Testis (tissue), 2 donors: ENCODE results near the gene EDA.

Experiments used
- POLR2A ChIP-seq: fragments of 450-650 bp; IDR thresholded peaks from one replicate; pipeline ENCODE4 v1.6.1; 2017; ENCODE audit warnings: antibody characterized with exemption, mild to moderate bottlenecking, moderate library complexity
- TF ChIP-seq, protein P1 (sequence below), 3 experiments: fragments of 450-650 bp in 2 of 3; fragments of 200-600 bp in 1 of 3; sonication (generic) in 1 of 3; IDR thresholded peaks; one replicate each; pipeline ENCODE4 v1.5.1; 2016 to 2019; ENCODE audit warnings: antibody characterized with exemption in 3 of 3, mild to moderate bottlenecking in 2 of 3, moderate library complexity in 1 of 3

DNA sequence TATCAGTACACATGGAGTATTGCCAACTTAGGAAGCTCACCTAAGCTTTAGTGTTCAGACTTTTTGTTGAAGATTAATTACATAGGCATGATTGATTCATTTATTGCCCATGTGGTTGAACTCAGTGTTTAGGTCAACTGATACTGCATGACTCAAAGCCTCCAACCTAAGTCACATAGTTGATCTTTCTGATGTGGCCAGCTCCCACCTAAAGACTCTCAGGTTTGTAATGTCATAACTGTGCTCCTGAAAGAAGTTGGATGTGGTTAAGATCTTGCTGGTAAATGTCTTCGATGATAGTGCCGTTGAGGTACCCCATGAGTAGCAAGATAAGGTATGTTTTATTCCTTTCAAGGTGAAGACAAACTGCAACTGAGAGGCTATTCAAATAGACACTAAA, 192.5 kb downstream of the EDA start:
- TF ChIP-seq, protein P1, sequence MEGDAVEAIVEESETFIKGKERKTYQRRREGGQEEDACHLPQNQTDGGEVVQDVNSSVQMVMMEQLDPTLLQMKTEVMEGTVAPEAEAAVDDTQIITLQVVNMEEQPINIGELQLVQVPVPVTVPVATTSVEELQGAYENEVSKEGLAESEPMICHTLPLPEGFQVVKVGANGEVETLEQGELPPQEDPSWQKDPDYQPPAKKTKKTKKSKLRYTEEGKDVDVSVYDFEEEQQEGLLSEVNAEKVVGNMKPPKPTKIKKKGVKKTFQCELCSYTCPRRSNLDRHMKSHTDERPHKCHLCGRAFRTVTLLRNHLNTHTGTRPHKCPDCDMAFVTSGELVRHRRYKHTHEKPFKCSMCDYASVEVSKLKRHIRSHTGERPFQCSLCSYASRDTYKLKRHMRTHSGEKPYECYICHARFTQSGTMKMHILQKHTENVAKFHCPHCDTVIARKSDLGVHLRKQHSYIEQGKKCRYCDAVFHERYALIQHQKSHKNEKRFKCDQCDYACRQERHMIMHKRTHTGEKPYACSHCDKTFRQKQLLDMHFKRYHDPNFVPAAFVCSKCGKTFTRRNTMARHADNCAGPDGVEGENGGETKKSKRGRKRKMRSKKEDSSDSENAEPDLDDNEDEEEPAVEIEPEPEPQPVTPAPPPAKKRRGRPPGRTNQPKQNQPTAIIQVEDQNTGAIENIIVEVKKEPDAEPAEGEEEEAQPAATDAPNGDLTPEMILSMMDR (IDR thresholded peaks at IDR 0.05), result no peak
- TF ChIP-seq POLR2A, result no peak
